Upper lobe of left lung (tissue), 4 donors: ENCODE measurements around the gene DZIP1L.

Experiments used
- EP300 ChIP-seq, 4 donors: sonication (generic); formaldehyde crosslinking; IDR thresholded peaks; one replicate each; pipeline ENCODE4 v1.5.1; 2017; ENCODE audit warnings: antibody characterized with exemption in 4 of 4, control low read depth in 2 of 4
- POLR2A ChIP-seq, 4 donors: fragments of 450-650 bp; IDR thresholded peaks; one replicate each; pipeline ENCODE4 v1.5.1; 2016 to 2017; ENCODE audit warnings: antibody characterized with exemption in 4 of 4, mild to moderate bottlenecking in 2 of 4
- TF ChIP-seq, protein P1 (sequence below), 6 experiments: fragments of 450-650 bp in 4 of 6; fragments of 200-600 bp in 2 of 6; sonication (generic) in 2 of 6; IDR thresholded peaks; one replicate each; pipeline ENCODE4 v1.5.1; 2016 to 2019; ENCODE audit warnings: antibody characterized with exemption in 6 of 6

DNA sequence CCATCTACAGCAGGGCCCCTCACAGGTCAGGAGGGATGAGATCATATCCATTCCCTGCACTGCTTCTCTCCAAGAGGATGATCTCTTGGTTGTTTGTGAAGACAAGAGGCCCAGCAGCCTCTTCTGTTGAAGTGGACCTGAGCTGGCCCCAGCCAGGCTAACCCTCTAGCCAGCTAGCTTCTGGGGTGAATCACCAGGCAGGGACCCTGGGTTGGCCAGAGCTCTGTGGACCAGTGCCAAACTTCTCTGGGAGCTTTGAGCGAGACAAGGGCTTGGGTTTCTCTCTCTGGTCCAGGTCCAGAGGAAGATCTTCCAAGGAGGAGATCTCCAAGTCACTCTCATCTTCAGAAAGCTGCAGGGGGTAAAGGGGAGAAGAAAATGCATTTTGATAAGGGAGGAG is 52.8 kb downstream of the DZIP1L start:
- TF ChIP-seq, protein P1, sequence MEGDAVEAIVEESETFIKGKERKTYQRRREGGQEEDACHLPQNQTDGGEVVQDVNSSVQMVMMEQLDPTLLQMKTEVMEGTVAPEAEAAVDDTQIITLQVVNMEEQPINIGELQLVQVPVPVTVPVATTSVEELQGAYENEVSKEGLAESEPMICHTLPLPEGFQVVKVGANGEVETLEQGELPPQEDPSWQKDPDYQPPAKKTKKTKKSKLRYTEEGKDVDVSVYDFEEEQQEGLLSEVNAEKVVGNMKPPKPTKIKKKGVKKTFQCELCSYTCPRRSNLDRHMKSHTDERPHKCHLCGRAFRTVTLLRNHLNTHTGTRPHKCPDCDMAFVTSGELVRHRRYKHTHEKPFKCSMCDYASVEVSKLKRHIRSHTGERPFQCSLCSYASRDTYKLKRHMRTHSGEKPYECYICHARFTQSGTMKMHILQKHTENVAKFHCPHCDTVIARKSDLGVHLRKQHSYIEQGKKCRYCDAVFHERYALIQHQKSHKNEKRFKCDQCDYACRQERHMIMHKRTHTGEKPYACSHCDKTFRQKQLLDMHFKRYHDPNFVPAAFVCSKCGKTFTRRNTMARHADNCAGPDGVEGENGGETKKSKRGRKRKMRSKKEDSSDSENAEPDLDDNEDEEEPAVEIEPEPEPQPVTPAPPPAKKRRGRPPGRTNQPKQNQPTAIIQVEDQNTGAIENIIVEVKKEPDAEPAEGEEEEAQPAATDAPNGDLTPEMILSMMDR (IDR thresholded peaks at IDR 0.05): no peak
- TF ChIP-seq POLR2A (IDR thresholded peaks at IDR 0.05) (no peak), EP300 (IDR thresholded peaks at IDR 0.05) (no peak)
